KMS-11 (cell line): ENCODE data around the gene CPEB3.
A peak's percentile ranks its signal among the peaks of the same experiment; 100 is the strongest.
"Not testable (repeated sequence)": the region's sequence is repeated elsewhere in the genome, so short reads cannot be mapped to it uniquely, and the experiment has no call there.

Experiments
- H2AFZ ChIP-seq: fragments of 200-600 bp; sonication (generic); 2 replicates; pipeline ENCODE4 v1.6.1; 2016; ENCODE audit warnings: antibody characterized with exemption, mixed run types, low read depth
- H3K27ac ChIP-seq: fragments of 200-600 bp; sonication (generic); 2 replicates; pipeline ENCODE4 v1.6.1; 2016; ENCODE audit warnings: mild to moderate bottlenecking, mixed run types
- H3K27me3 ChIP-seq: fragments of 200-600 bp; sonication (generic); 2 replicates; pipeline ENCODE4 v1.6.1; 2017; ENCODE audit warnings: mild to moderate bottlenecking, low read depth, mixed run types, moderate library complexity; ENCODE audit not compliant: insufficient read depth
- H3K36me3 ChIP-seq: fragments of 200-600 bp; sonication (generic); 2 replicates; pipeline ENCODE4 v1.6.1; 2017; ENCODE audit warnings: mild to moderate bottlenecking, mixed run types; ENCODE audit not compliant: insufficient read depth
- H3K4me1 ChIP-seq: fragments of 200-600 bp; sonication (generic); 2 replicates; pipeline ENCODE4 v1.6.1; 2016; ENCODE audit warnings: mild to moderate bottlenecking, low read depth, mixed run types; ENCODE audit not compliant: poor library complexity, severe bottlenecking
- H3K4me2 ChIP-seq: fragments of 200-600 bp; sonication (generic); 2 replicates; pipeline ENCODE4 v1.7.0; 2016; ENCODE audit warnings: mild to moderate bottlenecking, mixed run types
- H3K4me3 ChIP-seq: fragments of 200-600 bp; sonication (generic); IDR thresholded peaks from 2 replicates; pipeline ENCODE4 v1.6.1; 2017; ENCODE audit warnings: low read depth, low read length, mixed read lengths; ENCODE audit not compliant: insufficient read depth
- H3K79me2 ChIP-seq: fragments of 200-600 bp; sonication (generic); 2 replicates; pipeline ENCODE4 v1.6.1; 2016; ENCODE audit warnings: low read depth, mixed run types; ENCODE audit not compliant: insufficient read depth
- H3K9ac ChIP-seq: fragments of 200-600 bp; sonication (generic); 2 replicates; pipeline ENCODE4 v1.6.1; 2016; ENCODE audit warnings: mild to moderate bottlenecking, mixed run types
- H4K20me1 ChIP-seq: fragments of 200-600 bp; sonication (generic); 2 replicates; pipeline ENCODE4 v1.6.1; 2016; ENCODE audit warnings: mild to moderate bottlenecking, mixed run types; ENCODE audit not compliant: insufficient read depth
- CTCF ChIP-seq: fragments of 200-600 bp; sonication (generic); conservative IDR thresholded peaks from 2 replicates; pipeline ENCODE4 v1.6.1; 2017; ENCODE audit warnings: low read depth, mild to moderate bottlenecking, antibody characterized with exemption, low read length, moderate library complexity, mixed read lengths

The CPEB3 gene

GRCh38 chr10:92146781-92147180 is 144.1 kb downstream of the CPEB3 start:
- H2AFZ ChIP-seq: no peak overlapping the region
- peaks cover 32% of the 10 kb centered on the region for H3K4me1 ChIP-seq
- H3K79me2 ChIP-seq: no peaks in the 10 kb centered on the region
- no peak overlapping the region for H3K4me3 ChIP-seq
- no peak overlapping the region for H3K4me2 ChIP-seq
- no peak overlapping the region for H3K9ac ChIP-seq
- TF ChIP-seq CTCF: no peak
- H3K36me3 ChIP-seq: no peaks in the 10 kb centered on the region
- no peaks in the 10 kb centered on the region for H4K20me1 ChIP-seq
- no peak overlapping the region for H3K27ac ChIP-seq
- H3K27me3 ChIP-seq: no peaks in the 10 kb centered on the region

GRCh38 chr10:92146107-92146506 is 144.8 kb downstream of the CPEB3 start:
- no peak overlapping the region for H3K4me2 ChIP-seq

GRCh38 chr10:92142949-92143348 is 147.9 kb downstream of the CPEB3 start:
- Histone ChIP-seq H3K27ac (no peak overlapping the region), H3K36me3 (no peaks in the 10 kb centered on the region), H3K4me2 (no peak overlapping the region), H3K79me2 (no peaks in the 10 kb centered on the region), H3K4me1 (peaks cover 17% of the 10 kb centered on the region), H3K9ac (no peak overlapping the region), H3K4me3 (no peak overlapping the region), H3K27me3 (no peaks in the 10 kb centered on the region), H2AFZ (no peak overlapping the region), H4K20me1 (no peaks in the 10 kb centered on the region)
- TF ChIP-seq CTCF: no peak

More at GRCh38 chr10:92146107-92146506, 144.8 kb downstream of the CPEB3 start:
- no peak overlapping the region for H3K9ac ChIP-seq
- no peak overlapping the region for H3K27ac ChIP-seq
- H3K79me2 ChIP-seq: no peaks in the 10 kb centered on the region
- H4K20me1 ChIP-seq: no peaks in the 10 kb centered on the region
- no peaks in the 10 kb centered on the region for H3K27me3 ChIP-seq
- TF ChIP-seq CTCF: no peak
- peaks cover 32% of the 10 kb centered on the region for H3K4me1 ChIP-seq
- H2AFZ ChIP-seq: no peak overlapping the region
- H3K36me3 ChIP-seq: no peaks in the 10 kb centered on the region
- H3K4me3 ChIP-seq: no peak overlapping the region

DNA sequence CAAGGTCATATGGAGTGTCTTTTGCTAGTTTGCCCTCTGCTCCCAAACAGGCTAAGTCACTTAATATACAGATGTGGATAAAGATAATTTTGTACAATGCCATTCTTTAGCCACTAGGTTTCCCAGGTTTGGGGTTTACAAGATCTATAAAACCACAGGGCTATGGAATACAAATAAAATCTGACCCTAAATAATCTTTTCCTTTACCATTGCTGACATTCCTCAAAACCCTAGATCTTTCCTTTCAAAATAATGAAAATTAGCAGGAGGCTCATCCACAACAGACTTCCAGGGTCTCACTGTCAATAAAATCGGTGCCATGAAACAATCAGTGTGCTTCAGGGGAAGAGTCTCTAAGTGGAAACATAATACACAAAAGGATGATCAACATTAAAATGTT is 148.4 kb downstream of the CPEB3 start:
- H3K27me3 ChIP-seq: no peaks in the 10 kb centered on the region
- H3K27ac ChIP-seq: no peak overlapping the region
- H3K4me2 ChIP-seq: no peak overlapping the region
- 0 out of 2 replicates have a peak, but pooled peaks have one; percentile 27 for TF ChIP-seq CTCF
- peaks cover 17% of the 10 kb centered on the region for H3K4me1 ChIP-seq
- H3K4me3 ChIP-seq: no peak overlapping the region
- no peaks in the 10 kb centered on the region for H3K79me2 ChIP-seq
- no peaks in the 10 kb centered on the region for H3K36me3 ChIP-seq
- no peaks in the 10 kb centered on the region for H4K20me1 ChIP-seq
- no peak overlapping the region for H2AFZ ChIP-seq
- H3K9ac ChIP-seq: no peak overlapping the region

GRCh38 chr10:92141147-92141546 is 149.7 kb downstream of the CPEB3 start:
- H3K27ac ChIP-seq, H3K36me3 ChIP-seq, H2AFZ ChIP-seq, H4K20me1 ChIP-seq, H3K79me2 ChIP-seq, H3K4me3 ChIP-seq, H3K27me3 ChIP-seq, H3K9ac ChIP-seq, H3K4me2 ChIP-seq: not testable (repeated sequence)
- peaks cover 16% of the 10 kb centered on the region for H3K4me1 ChIP-seq

DNA sequence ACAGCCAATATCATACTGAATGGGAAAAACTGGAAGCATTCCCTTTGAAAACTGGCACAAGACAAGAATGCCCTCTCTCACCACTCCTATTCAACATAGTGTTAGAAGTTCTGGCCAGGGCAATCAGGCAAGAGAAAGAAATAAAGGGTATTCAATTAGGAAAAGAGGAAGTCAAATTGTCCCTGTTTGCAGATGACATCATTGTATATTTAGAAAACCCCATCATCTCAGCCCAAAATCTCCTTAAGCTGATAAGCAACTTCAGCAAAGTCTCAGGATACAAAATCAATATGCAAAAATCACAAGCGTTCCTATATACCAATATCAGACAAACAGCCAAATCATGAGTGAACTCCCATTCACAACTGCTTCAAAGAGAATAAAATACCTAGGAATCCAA is 156.8 kb downstream of the CPEB3 start:
- H3K27me3 ChIP-seq, H3K36me3 ChIP-seq, H3K4me3 ChIP-seq, H3K79me2 ChIP-seq, H3K27ac ChIP-seq, H3K4me1 ChIP-seq, H2AFZ ChIP-seq, H3K4me2 ChIP-seq, H3K9ac ChIP-seq, H4K20me1 ChIP-seq: not testable (repeated sequence)
